UCSD-AML1 (cell line): Measurements from ENCODE around the gene FILIP1L.

ENCODE experiments used
- DNase-seq: peaks from one replicate; lab custom pipeline; 2025; ENCODE audit not compliant: unreplicated experiment; lab: John Stamatoyannopoulos, UW

Gene FILIP1L

DNA sequence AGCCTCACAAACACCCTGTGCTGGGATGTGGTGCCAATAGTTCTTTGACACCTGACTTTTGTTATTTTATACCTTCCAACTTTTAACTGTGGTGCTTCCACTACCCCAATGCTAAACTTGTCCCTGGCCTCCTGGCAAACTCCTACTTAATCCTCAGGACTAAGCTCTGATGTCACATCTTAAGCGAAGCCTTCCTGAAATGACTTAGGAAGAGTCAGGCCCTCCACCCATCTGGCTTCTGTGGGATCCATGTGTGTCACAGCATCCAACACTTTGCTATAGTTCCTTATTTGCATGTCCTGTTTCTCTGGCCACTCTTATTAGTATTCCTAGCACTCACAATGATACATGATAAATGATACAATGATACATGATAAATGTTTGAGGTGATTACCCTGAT lies 133.2 kb downstream of the FILIP1L start:
- no peak for DNase-seq

DNA sequence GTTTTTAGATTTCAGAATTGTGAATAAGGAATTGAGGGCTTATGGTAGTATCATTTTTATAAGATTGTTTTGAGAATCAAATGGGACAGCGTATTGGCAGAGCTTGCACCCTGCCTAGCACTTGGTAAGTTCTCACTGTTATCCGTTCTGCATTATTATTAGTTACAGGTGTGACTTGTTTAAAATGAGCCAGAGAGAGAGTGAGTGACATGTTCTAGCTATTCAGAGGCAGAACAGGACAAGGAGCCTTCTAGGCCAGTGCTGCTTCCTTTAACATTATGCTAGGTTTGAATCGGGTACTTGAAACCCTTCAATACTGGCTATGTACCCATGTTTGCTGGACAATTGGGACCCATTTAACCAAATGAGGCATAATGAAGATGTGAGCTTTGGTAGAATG lies 133.7 kb downstream of the FILIP1L start:
- DNase-seq: no peak

DNA sequence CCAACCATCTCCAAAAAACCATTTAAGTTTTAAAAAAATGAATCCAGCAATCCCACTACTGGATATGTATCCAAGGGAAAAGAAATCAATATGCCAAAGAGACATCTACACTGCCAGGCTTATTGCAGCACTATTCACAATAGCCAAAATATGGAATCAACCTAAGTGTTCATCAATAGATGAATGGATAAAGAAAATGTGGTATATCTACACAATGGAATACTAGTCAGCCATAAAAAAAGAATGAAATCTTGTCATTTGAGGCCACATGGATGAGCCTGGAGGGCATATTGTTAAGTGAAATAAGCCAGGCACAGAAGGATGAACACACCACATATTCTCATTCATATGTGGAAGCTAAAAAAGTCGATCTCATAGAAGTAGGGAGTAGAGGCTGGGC lies 136.1 kb downstream of the FILIP1L start:
- DNase-seq: no peak

DNA sequence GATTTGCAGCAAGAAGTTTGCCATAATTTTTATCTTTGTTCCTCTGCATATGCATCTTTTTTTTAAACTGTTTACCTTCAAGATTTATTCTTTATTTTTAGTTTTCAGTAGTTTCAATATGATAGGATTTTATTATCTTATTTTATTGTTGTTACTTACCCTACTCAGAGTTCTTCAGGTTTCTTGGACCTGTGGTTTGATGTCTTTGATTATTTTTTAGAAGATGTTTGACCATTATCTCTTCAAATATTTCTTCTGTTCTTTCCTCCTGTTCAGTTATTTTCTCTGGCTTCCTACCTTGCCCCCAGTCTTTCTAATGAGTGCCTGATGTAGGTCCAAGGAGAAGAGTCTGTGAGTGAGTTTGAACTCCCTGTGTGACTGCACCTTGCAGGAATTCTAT lies 137.7 kb downstream of the FILIP1L start:
- DNase-seq: no peak

DNA sequence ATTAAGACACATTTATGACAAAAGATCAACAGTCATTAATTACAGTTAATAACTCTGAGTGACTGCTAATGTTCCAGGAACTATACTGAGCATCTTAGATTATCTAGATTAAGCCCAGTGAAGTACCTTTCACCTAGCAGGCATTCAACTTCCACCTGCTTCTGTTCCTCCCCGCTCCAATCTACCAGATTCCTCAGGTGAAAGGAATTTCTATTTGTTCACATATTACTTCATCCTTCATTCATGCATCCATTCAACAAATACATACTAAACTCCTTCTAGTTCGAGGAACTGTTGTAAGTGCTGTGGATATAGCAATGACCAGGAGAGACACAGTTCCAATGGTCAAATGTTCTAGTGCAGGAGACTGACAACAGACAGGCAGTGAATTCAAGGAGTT lies 139.3 kb downstream of the FILIP1L start:
- no peak for DNase-seq

DNA sequence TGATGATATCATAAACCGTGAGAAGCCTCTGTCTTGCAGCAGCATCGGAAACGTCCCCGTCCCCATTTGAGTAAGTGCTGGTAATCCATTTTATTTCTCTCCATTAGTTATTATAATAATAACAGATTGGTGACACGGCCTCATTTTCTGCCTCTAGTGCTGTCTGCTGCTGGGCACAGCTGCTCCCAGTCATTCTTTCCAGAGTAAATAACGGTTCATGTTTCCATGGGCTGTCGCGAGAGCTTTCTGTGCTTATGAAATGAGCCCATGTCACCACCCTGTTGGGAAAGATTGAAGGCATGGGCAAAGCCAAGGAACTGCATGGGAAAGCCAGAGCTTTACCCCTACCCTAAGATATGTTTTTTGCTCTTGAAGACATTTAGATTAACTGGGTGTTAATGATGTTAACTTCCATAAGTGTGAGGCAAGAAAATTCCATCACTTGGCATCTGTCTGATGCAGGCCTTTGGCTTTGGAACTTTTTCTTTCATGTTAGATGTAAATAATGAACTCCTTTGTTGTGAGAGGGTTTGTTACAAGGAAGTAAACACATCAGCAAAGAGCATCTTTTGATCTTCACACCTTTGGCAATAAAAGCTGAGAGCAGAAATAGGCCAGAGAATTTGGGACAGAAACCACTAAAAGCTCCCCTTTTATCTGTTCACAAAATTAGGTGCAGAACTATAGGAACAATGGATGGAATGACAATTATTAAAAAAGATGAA lies 141.8 kb downstream of the FILIP1L start:
- no peak for DNase-seq

DNA sequence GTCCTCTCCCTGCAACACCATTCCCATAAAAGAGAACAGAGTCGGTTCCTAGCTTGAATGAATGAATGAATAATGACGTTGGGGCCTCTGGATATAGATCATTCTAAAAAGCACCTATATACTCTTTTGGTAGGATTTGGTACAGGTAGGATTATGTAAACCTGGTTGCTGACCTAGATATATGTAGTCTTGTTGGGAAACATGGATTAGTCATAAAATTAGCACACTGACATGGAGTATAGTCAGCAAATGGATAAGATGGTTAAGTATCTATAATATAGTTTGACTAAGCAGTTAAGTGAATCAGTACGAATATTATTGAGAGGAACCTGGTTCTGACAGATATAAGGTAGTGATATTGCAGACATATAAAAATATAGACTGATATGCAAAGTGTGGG lies 142.5 kb downstream of the FILIP1L start:
- DNase-seq: no peak

DNA sequence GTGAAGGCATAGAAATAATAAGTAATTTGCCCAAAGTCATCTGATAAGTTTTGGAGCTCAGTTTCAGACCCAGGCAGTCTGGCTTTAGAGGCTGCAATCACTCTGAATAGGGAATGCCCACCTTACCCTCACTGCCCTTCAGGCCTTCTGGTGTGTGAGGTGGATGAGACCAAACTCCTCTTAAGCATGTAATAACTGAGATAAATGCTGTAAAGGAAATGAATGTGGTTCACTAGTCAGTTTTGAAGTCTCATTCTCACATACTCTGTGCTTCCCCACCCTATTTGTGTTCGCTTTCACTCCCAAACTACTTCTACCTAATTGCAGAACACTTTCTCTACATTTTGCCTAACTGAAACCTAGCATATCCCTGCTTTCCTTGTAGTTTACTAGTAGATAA lies 144.1 kb downstream of the FILIP1L start:
- no peak for DNase-seq

DNA sequence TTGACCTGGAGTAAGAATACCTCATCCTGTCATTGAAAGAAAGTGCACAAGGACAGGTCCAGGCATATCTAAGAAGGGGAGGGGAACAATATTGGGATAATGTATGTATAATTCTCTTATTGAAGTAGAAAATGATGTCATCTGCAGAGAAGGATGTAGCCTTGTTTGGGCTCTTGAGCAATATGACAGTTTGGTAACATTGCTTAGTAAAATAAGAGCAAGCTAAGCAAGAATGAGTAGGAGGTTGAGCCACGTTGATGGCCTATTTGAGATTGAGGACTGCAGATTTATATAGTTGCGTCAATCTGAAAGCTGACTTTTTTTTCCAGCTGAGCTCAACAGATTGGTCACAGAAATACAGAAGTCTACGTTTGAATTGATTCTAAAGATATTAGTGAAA lies 145.2 kb downstream of the FILIP1L start:
- DNase-seq: no peak

DNA sequence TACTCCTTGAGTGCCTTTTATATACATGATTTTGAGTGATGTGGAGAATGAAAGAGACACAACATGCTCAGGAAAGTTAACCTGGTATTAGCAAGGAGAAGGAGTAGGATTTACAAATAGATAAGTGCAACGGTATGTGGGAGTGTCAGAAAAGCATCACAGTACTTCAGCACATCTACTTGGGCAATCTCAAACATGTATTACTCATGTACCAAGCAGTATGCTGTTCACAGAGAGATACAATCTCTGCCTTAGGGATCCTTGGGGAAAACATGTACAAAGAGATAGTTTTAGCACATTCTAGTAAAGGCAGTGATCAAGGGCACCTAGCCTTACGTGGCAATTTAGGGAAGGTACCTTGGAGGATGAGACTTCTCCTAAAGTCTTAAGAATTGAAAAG lies 146.5 kb downstream of the FILIP1L start:
- DNase-seq: no peak

DNA sequence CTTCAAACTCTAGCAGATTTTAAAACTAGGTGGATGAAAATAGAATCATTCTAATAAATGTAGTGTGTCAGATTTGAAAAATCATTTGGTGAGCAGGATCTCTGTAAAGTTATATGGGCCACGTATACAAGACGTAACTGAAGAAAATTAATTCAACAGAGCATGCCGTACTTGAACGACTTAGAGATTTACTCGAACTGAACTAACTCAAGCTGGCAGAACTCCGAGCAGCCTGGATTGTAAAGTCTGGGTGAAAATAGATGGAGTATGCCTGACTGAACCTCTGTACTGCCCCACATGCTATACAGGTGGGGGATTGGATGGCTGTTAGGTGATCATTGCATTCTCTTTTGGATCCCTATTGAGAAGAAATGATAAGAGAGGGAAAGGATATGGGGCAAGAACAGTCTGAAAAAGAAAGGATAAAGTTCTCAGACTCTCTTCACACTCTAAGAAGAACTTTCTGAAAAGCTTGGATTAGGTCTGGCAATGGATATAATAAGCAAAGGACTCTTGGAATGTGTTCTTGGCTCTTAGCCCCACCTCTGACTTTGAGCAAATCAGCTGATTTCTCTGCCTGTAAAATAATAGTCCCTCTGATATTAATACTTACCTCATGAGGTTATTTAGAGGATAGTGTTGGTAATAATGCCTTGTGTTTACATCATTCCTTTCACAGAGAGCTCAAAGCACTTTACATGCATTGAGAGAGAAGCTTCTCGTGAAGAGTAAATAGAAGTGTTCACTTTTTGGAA lies 147.5 kb downstream of the FILIP1L start:
- DNase-seq: no peak

DNA sequence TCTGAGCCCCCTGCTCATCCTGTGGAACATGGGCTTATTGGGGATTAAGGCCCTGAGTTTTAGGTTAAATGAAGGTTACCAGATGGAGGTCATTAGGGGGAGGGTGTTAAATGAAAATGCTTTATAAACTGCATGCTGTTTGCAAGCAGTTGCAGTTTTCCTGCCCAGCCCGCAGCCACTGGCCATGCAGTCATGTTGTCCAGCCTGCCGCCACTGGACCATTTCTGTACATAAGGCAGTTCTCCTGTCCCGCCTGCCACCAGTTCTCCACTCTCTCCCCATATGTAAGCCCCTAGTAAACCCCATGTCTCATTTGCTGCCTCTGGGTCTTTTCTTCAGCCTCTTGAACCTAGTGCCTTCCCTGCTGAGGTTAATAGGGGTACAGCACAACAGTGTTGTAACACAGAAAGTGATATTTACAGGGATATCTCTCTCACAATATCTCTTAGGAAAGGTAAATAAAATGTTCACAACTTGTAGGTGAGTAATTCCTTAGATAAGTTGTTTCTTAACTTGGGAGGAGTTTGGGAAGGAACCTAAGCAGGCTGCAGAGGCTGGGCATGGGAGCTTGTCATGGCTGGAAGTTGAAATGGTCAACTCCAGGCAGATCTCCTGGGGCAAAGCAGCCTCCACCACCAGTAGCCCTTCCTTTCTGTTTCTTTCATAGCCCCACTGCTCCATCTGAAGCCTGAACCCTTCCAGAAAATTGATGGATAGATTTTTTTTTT lies 148.5 kb downstream of the FILIP1L start:
- no peak for DNase-seq

DNA sequence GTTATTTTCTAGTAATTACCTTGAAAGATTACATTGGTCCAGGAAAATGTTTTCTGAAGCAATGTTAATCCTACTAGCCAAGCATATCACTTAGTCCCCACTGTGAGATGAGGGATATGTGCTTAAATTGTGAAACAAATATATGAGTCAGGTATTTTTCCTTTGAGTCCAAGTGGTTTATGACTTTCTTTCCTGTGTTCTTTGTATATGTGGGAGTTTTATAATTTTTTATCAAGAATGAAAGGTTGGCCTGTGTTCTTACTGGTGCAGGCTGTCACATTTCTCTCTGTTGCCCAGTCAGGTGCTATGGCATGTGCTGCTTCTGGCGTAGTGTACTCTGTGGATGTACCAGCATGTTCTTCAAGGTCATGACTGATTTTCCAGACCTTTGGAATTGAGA lies 149.2 kb downstream of the FILIP1L start:
- no peak for DNase-seq

DNA sequence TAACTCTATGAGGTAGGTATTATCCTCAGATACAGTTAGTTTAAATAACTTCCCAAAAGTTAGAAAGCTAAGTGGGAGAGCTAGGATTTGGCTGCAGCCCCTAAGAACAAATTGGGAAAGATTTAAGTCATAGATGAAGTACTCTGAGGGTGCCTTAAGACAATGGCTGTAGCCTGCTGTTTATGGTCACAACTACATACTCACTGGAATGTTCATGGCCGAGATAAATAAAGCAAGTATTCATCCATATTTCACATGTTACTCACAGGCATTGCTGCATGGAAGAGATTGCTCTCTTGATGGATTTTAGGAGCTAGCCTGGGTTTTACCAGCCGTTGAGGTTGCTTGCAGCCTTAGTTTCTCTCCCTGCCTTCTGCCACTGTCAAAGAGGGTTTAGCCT lies 151.6 kb downstream of the FILIP1L start:
- DNase-seq: no peak

DNA sequence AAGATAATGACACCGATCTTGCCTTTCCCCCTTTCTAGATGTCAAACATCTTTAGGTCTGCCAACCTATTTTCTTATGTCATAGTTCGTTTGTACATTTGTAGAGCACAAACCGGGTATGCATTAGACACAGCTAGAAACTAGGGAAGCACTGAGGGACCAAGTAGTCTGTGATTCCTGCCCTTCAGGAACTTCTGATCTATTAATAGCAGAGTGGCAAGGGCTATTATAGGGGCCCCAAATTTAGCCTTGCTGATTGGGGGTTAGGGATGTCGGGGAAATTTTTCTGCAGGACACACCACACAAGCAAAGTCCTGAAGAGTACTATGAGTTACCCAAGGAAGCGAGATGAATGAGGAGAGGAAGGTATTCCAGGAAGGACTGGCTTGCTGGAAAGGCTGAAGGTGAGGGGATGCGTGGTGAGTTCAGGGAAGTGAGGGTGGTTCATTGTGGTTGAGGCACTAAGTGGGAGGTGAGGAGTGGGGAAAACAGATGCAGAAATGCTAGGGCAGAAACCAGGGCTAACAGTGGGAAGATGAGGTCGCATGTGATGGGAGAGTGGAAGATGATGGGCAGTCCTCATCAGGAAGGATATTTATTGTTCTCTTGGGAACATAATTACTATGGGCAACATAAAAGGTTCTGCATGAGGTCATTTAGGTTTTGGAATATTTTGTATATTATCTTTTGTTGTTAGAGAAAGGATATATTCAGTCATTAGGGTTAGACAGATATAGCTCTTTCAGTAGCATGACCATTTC lies 152.4 kb downstream of the FILIP1L start:
- DNase-seq: no peak

DNA sequence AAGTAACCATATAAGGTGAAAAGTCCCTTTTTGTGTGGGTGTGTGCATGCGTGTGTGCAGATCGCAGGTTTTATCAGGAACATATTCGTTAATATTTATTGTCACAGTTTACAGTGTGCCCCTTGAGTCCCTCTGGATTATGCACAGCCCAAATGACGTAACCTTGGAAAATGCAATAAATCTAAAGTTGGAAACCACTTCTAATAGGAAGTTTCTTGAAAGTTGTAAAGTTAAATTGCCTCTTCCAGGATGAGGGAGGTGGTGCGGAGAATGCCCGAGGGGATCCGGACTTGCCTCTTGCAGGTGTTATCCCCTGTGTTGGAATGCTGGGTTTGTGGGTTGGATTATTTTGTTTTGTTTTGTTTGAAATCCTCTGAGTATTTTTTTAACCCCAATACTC lies 153.4 kb downstream of the FILIP1L start:
- DNase-seq: no peak

DNA sequence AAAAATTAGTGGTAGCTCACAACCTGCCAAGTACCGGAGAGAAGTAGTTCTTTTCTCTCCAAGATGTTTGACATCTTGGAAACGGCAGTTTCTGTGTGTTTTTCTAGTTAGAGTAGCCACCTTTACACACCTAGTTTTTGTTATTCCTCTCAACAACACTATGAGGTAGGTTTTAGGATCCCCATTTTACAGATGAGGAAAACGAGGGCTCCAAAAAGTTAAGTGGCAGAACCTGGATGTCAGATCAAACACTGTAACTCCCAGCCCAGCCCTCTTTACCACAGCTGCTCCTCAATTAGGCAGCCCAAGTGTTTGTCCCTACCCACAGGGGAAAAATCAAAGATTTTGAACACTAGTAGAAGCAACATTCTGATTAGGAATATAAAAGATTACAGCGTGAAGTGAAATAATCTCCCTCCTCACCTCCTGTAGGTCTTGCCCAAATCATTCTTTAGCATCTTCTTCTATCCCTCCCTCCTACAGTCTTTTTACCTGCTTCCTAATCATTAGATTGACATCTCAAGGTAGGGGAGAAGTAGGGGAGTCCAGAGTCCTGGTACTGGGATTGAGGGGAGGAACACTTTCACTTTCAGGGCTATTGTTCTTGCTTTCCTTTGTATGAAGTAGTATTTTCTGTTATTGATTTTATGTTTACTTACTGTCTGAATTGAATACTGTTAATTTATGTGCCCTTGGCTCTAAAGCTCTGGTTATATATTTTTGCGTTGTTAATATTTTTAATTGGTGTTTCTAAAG lies 154.0 kb downstream of the FILIP1L start:
- DNase-seq: no peak

DNA sequence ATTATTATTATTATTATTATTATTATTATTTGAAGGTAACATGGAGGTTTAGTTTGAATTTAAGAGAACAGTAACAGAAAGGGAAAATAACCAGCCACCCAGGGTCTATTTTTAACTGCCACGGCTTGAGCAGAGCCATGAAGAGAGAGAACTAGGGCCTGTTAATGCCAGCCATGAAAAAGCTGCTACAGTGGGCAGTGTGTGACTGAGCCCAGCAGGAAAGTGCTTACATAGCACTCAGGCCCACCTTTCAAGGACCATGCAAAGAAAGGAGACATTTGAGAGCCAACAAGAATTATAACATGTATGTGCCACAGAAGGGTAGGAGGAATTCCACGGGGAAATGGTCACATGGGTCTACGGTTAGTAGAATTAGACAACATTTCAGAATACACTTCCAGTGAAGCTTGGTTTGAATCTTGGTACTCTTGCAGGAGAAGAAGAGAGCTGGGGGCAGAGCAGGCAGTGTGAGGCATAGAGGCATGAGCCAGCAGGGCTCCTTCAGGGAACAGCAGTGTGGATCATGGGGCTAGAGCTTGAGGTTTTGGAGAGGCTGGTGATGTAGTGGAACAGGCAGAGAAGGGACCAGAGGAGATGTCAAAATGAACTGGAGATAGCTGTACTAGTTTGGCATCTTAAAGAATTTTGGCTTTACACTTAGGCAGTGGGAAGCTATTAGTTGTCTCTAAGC lies 155.9 kb downstream of the FILIP1L start:
- peak; percentile 10 for DNase-seq

DNA sequence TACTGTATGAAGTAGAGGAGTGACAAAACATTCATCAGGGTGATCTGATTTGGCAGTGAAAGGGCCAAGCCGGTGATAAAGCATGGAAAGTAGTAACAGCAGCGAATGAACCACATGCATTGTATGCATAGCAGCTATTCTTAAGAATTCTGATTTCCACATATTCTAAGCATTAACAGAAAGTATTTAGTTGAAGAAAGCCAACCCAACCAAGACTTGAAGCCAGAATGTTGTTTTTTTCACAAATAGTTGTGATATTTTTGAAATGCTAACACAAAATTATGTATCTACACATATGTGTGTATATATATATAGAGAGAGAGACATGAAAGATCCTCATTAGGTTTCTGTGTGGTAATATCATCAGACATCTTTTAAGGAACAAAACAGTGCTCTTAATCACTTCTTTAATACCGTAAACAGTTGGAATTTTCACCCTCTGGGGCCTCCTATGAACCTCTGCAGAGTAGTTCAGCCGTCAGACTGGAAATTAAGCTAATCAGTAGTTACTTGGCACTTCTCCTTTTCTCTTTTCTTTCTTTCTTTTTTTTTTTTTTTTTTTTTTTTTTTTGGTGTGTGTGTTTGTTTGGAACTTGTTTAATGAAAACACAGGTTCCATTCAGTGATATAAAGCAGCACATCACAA lies 157.0 kb downstream of the FILIP1L start:
- DNase-seq: no peak
